ENCODE measurements around the gene CDH4. TPM values are rescaled to one million over a fixed set of nuclear protein-coding genes. Genes with fewer than 3 reads are reported as not detected.

CDH4 gene
- total RNA-seq, 1 donor from 2014 or later = 0.06 TPM

DNA sequence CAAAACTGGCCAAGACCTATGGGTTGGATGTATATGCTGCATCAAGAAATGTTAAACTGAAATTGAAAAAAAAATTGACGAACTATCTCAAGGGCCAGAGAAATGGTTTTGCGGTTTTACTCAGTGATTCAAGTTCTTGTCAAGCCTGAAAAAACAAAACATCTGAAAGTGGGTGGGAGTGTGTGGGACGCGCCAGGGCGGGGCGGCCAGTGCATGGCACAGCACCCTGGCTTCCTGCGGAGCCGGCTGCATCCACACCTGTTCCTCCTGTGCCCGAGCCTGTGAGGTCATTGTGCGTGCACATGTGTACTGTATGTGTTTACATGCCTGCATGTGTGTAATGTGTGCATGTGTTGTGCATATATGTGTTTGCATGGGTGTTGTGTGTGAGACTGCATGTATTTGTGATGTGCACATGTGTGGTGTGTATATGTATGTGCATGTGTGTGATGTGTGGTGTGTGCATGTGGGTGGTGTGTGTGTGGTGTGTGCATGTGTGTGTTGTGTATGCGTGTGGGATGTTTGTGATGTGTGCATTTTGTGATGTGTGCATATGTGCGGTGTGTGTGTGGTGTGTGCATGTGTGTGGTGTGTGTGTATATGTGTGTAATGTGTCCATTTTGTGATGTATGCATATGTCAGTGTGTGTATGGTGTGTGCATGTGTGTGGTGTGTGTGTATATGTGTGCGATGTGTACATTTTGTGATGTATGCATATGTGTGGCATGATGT lies 59.8 kb downstream of the CDH4 start:
- TF ChIP-seq, protein P1, sequence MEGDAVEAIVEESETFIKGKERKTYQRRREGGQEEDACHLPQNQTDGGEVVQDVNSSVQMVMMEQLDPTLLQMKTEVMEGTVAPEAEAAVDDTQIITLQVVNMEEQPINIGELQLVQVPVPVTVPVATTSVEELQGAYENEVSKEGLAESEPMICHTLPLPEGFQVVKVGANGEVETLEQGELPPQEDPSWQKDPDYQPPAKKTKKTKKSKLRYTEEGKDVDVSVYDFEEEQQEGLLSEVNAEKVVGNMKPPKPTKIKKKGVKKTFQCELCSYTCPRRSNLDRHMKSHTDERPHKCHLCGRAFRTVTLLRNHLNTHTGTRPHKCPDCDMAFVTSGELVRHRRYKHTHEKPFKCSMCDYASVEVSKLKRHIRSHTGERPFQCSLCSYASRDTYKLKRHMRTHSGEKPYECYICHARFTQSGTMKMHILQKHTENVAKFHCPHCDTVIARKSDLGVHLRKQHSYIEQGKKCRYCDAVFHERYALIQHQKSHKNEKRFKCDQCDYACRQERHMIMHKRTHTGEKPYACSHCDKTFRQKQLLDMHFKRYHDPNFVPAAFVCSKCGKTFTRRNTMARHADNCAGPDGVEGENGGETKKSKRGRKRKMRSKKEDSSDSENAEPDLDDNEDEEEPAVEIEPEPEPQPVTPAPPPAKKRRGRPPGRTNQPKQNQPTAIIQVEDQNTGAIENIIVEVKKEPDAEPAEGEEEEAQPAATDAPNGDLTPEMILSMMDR (IDR thresholded peaks at IDR 0.05) = no peak
- no peak for DNase-seq
- Histone ChIP-seq H3K27ac (no peak overlapping the region), H3K4me3 (no peak overlapping the region), H3K36me3 (no peaks in the 10 kb centered on the region), H3K4me1 (no peaks in the 10 kb centered on the region), H3K9me3 (no peaks in the 10 kb centered on the region), H3K27me3 (ENCODE audit: low read depth) (peaks cover 4% of the 10 kb centered on the region)
- no peak for ATAC-seq
- intact Hi-C loops (cut with DNase I) = no loop called here

DNA sequence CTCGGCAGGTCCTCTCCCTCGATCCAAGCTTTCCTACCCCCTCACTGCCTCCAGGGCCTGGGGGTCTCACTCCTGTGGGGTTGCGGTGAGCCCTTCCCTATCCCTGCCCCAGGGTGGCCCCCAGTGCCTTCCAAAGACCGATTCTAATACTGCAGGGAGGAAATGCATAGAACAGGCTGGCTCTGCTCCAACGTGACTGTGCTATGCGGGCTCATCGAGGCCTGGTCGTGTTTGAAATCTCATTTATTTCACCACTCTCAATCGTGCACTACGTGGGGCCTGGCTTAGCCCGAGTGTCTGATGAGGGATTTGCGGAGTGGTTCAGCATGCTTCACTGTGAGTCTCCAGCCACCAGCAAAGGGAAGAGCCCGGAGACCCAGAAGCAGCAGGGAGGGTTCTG lies 60.9 kb downstream of the CDH4 start:
- Histone ChIP-seq H3K36me3 (no peaks in the 10 kb centered on the region), H3K27ac (no peak overlapping the region), H3K4me3 (no peak overlapping the region), H3K9me3 (no peaks in the 10 kb centered on the region), H3K4me1 (no peaks in the 10 kb centered on the region), H3K27me3 (ENCODE audit: low read depth) (peaks cover 7% of the 10 kb centered on the region)
- DNase-seq (no peak), ATAC-seq (no peak)
- intact Hi-C loops (cut with DNase I) = no loop called here
- TF ChIP-seq, protein P1 (IDR thresholded peaks at IDR 0.05) = no peak

DNA sequence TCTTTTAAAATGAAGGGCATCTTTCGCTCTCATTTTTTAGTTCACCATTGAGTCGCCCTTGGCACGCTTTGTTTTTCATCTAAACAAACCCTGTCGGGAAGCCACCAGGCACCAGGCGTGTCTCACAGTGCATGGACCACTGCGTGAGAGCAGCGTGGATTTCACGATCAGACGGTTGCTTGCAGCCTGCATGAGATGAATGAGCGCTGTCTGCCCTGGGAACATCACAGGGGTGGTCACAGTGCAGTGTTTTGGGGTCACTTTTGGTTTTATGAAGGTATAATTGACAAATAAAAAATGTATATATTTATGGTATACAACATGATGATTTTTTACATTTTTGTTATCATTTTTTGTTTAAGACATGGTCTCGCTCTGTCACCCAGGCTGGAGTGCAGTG lies 61.3 kb downstream of the CDH4 start:
- H3K27me3 ChIP-seq (ENCODE audit: low read depth) = peaks cover 7% of the 10 kb centered on the region
- H3K36me3 ChIP-seq = no peaks in the 10 kb centered on the region
- TF ChIP-seq, protein P1 (IDR thresholded peaks at IDR 0.05) = no peak
- no peak overlapping the region for H3K4me3 ChIP-seq
- no peaks in the 10 kb centered on the region for H3K9me3 ChIP-seq
- no peaks in the 10 kb centered on the region for H3K4me1 ChIP-seq
- ATAC-seq (no peak), DNase-seq (no peak)
- intact Hi-C loops (cut with DNase I) = no loop called here
- no peak overlapping the region for H3K27ac ChIP-seq

DNA sequence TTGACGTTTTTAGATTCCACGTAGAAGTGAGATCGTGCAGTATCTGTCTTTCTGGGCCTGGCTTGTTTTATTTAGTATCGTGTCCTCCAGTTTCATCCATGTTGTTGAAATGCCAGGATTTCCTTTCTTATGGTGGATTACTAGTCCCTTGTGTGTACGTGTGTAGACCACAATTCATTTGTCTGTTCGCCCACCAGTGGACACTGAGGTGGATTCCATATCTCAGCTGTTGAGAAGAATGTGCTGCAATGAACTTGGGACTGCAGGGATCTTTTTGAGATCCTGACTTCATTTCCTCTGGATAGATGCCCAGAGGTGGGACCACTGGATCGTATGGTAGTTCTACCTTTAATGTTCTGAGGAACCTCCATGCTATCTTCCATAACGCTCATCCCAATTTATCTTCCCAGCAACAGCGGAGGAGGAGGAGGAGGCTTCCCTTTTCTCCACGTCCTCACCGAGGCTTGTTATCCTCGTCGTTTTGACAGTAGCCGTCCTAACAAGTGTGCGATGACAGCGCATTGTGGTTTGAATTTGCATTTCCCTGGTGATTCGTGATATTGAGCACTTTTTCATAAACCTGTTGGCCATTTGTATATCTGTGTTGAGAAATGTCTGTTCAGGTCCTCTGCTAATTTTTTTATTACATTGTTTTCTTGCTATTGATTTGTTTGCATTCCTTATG lies 62.4 kb downstream of the CDH4 start:
- H3K4me3 ChIP-seq = no peak overlapping the region
- no peaks in the 10 kb centered on the region for H3K4me1 ChIP-seq
- DNase-seq (no peak), ATAC-seq (no peak)
- peaks cover 7% of the 10 kb centered on the region for H3K27me3 ChIP-seq (ENCODE audit: low read depth)
- TF ChIP-seq, protein P1 (IDR thresholded peaks at IDR 0.05) = no peak
- H3K9me3 ChIP-seq = no peaks in the 10 kb centered on the region
- H3K36me3 ChIP-seq = no peaks in the 10 kb centered on the region
- H3K27ac ChIP-seq = no peak overlapping the region
- intact Hi-C loops (cut with DNase I) = no loop called here

DNA sequence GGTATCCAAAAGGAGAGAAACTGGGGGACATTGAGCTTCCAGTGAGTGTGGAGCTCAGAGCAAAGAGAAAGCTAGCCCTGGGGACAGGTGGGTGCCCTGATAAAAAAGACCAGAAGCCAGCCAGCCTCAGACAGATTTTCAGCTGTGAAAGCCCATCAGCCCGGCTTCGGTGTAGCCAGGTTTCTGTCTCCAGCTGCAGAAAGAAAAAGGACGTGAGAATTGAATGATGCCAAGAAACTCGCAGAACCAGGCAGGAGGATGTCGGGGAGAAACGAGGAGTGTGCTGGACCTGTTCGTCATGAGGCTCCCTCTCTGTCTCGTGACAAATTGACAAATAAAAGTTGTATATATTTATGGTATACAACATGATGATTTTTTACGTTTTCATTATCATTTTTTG lies 63.3 kb downstream of the CDH4 start:
- no peak overlapping the region for H3K4me3 ChIP-seq
- ATAC-seq (no peak), DNase-seq (no peak)
- H3K36me3 ChIP-seq = no peaks in the 10 kb centered on the region
- TF ChIP-seq, protein P1 (IDR thresholded peaks at IDR 0.05) = no peak
- H3K4me1 ChIP-seq = no peaks in the 10 kb centered on the region
- no peak overlapping the region for H3K27ac ChIP-seq
- no peaks in the 10 kb centered on the region for H3K9me3 ChIP-seq
- intact Hi-C loops (cut with DNase I) = no loop called here
- peaks cover 7% of the 10 kb centered on the region for H3K27me3 ChIP-seq (ENCODE audit: low read depth)
